HEK293 (cell line): Measurements from ENCODE around the gene CLEC16A.
A peak's percentile ranks its signal among the peaks of the same experiment; 100 is the strongest.

Experiments used
- CTCF ChIA-PET: fragments of 350-600 bp; formaldehyde crosslinking; extraction: SDS; loops from one replicate; lab custom pipeline; 2021; ENCODE audit warnings: antibody characterized with exemption; lab: Yijun Ruan, JAX
- POLR2A ChIA-PET: fragments of 300-600 bp; formaldehyde crosslinking; extraction: SDS; loops from one replicate; lab custom pipeline; 2020; ENCODE audit warnings: antibody characterized with exemption, inconsistent platforms; lab: Yijun Ruan, JAX
- H3K27ac ChIP-seq: fragments of 200-500 bp; sonication (Bioruptor generic); 2 replicates; pipeline ENCODE4 v1.5.1; 2014; ENCODE audit warnings: low read depth, low read length, control low read depth, inconsistent platforms; ENCODE audit errors: extremely low read depth
- H3K36me3 ChIP-seq, 2 experiments: fragments of 200-500 bp in 1 of 2; sonication (Bioruptor generic) in 1 of 2; 1 replicate in 1 of 2; 2 replicates in 1 of 2; pipeline ENCODE4 v1.5.1; 2014 to 2017; ENCODE audit warnings: inconsistent platforms in 2 of 2, low read length in 2 of 2; ENCODE audit not compliant: control insufficient read depth in 2 of 2, insufficient read depth in 1 of 2
- H3K4me1 ChIP-seq: fragments of 200-500 bp; sonication (Bioruptor generic); 2 replicates; pipeline ENCODE4 v1.5.1; 2014; ENCODE audit warnings: mild to moderate bottlenecking, low read length, inconsistent platforms; ENCODE audit not compliant: control insufficient read depth, insufficient read depth
- H3K4me3 ChIP-seq: 2 replicates; pipeline ENCODE4 v1.5.1; 2011; ENCODE audit warnings: low read depth, mild to moderate bottlenecking, control low read depth, low read length, moderate library complexity
- H3K9me3 ChIP-seq: fragments of 200-500 bp; sonication (Bioruptor generic); 2 replicates; pipeline ENCODE4 v1.5.1; 2014; ENCODE audit warnings: low read depth, low read length, inconsistent platforms; ENCODE audit not compliant: control insufficient read depth, insufficient read depth
- GLIS2 ChIP-seq: fragments of 450-650 bp; formaldehyde crosslinking; IDR thresholded peaks from 2 replicates; pipeline ENCODE4 v1.5.1; 2016; ENCODE audit warnings: missing biosample characterization, missing genetic modification characterization
- PRDM1 ChIP-seq: fragments of 450-650 bp; formaldehyde crosslinking; IDR thresholded peaks from 2 replicates; pipeline ENCODE4; 2016; ENCODE audit warnings: missing biosample characterization, missing genetic modification characterization
- REPIN1 ChIP-seq: fragments of 450-650 bp; formaldehyde crosslinking; IDR thresholded peaks from 2 replicates; pipeline ENCODE4 v1.5.1; 2017; ENCODE audit warnings: missing biosample characterization, missing genetic modification characterization, low read depth
- SETDB1 ChIP-seq: IDR thresholded peaks from one replicate; pipeline ENCODE4 v1.6.1; 2017; ENCODE audit warnings: mild to moderate bottlenecking, low read length, moderate library complexity, mixed read lengths; ENCODE audit not compliant: insufficient read length
- SP2 ChIP-seq: fragments of 450-650 bp; formaldehyde crosslinking; IDR thresholded peaks from 2 replicates; pipeline ENCODE4 v1.5.1; 2016; ENCODE audit warnings: missing biosample characterization, missing genetic modification characterization
- ZNF211 ChIP-seq: fragments of 450-650 bp; formaldehyde crosslinking; IDR thresholded peaks from 2 replicates; pipeline ENCODE4 v1.5.1; 2016; ENCODE audit warnings: low read depth, missing biosample characterization, missing genetic modification characterization
- ZNF426 ChIP-seq: fragments of 450-650 bp; formaldehyde crosslinking; IDR thresholded peaks from 2 replicates; pipeline ENCODE4 v1.5.1; 2017; ENCODE audit warnings: missing biosample characterization, missing genetic modification characterization, mild to moderate bottlenecking, inconsistent platforms, moderate library complexity
- ZNF514 ChIP-seq: fragments of 450-650 bp; formaldehyde crosslinking; IDR thresholded peaks from 2 replicates; pipeline ENCODE4 v1.5.1; 2016; ENCODE audit warnings: missing biosample characterization, missing genetic modification characterization
- ZNF548 ChIP-seq: fragments of 450-650 bp; formaldehyde crosslinking; IDR thresholded peaks from 2 replicates; pipeline ENCODE4 v1.5.1; 2016; ENCODE audit warnings: missing biosample characterization, missing genetic modification characterization
- ZNF561 ChIP-seq: fragments of 450-650 bp; IDR thresholded peaks from 2 replicates; pipeline ENCODE4 v1.5.1; 2018; ENCODE audit warnings: missing biosample characterization, missing genetic modification characterization, borderline replicate concordance
- ZNF624 ChIP-seq: fragments of 450-650 bp; formaldehyde crosslinking; IDR thresholded peaks from 2 replicates; pipeline ENCODE4 v1.5.1; 2017; ENCODE audit warnings: missing biosample characterization, missing genetic modification characterization
- ZNF654 ChIP-seq: fragments of 450-650 bp; formaldehyde crosslinking; IDR thresholded peaks from 2 replicates; pipeline ENCODE4 v1.5.1; 2016; ENCODE audit warnings: low read depth, missing biosample characterization, missing genetic modification characterization
- ZNF660 ChIP-seq: fragments of 450-650 bp; IDR thresholded peaks from 2 replicates; pipeline ENCODE4 v1.5.1; 2018; ENCODE audit warnings: missing biosample characterization, mild to moderate bottlenecking, missing genetic modification characterization
- TF ChIP-seq, protein P1 (sequence below): fragments of 450-650 bp; formaldehyde crosslinking; IDR thresholded peaks from 2 replicates; pipeline ENCODE4 v1.5.1; 2016; ENCODE audit warnings: missing biosample characterization, missing genetic modification characterization
- TF ChIP-seq, protein P2 (sequence below): fragments of 450-650 bp; formaldehyde crosslinking; IDR thresholded peaks from 2 replicates; pipeline ENCODE4 v1.5.1; 2016; ENCODE audit warnings: missing biosample characterization, missing genetic modification characterization
- TF ChIP-seq, protein P3 (sequence below): fragments of 450-650 bp; formaldehyde crosslinking; IDR thresholded peaks from 2 replicates; pipeline ENCODE4 v1.5.1; 2017; ENCODE audit warnings: missing biosample characterization, mild to moderate bottlenecking, missing genetic modification characterization, moderate library complexity
- TF ChIP-seq, protein P4 (sequence below): fragments of 450-650 bp; formaldehyde crosslinking; IDR thresholded peaks from 2 replicates; pipeline ENCODE4 v1.5.1; 2017; ENCODE audit warnings: missing biosample characterization, missing genetic modification characterization
- TF ChIP-seq, protein P5 (sequence below): fragments of 450-650 bp; formaldehyde crosslinking; IDR thresholded peaks from 2 replicates; pipeline ENCODE4 v1.5.1; 2016; ENCODE audit warnings: missing biosample characterization, missing genetic modification characterization

Gene CLEC16A

DNA sequence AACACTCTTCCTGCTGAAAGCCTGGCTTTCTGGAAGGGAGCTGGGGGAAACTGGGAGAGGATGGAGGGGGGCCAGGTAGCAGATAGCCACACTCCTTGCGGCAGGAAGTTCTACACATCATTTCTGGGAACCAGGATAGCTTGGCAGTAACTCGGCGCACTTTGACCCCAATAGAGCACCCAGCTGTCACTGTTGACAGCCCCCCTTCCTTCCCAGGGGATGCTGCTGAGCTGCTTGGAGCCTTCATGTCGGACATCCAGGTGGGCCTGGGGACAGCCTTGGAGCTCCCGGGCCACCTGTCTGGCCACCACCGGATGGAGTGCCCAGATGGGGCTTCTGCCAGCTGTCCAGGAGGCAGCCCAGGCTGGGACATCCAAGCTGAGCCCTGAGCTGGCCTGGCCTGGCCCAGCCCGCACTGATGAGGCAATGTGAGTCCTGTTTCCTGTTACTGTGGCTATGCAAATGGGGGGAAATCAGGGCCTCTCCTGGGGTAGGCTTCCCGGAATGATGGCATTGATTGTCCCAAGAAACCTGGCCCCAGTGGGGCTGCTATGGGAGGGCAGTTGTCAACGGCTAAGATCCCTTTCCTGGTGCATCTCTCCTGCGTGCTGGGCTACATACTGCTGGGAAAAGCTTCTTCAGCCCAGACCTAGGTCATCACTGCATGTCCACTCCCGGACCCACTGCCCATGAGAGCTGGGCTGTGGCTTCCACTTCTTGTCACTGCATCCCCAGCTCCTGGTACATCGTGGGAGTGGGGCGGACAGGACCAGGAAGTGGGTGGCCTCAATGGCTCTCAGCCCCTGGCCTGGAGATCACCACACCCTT lies 261.6 kb downstream of the CLEC16A start (continued):
- TF ChIP-seq, protein P1, sequence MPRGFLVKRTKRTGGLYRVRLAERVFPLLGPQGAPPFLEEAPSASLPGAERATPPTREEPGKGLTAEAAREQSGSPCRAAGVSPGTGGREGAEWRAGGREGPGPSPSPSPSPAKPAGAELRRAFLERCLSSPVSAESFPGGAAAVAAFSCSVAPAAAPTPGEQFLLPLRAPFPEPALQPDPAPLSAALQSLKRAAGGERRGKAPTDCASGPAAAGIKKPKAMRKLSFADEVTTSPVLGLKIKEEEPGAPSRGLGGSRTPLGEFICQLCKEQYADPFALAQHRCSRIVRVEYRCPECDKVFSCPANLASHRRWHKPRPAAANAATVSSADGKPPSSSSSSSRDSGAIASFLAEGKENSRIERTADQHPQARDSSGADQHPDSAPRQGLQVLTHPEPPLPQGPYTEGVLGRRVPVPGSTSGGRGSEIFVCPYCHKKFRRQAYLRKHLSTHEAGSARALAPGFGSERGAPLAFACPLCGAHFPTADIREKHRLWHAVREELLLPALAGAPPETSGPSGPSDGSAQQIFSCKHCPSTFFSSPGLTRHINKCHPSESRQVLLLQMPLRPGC (tag by site-specific recombination) = no peak
- no peak for TF ChIP-seq ZNF660
- TF ChIP-seq GLIS2 (tag by site-specific recombination) = no peak

DNA sequence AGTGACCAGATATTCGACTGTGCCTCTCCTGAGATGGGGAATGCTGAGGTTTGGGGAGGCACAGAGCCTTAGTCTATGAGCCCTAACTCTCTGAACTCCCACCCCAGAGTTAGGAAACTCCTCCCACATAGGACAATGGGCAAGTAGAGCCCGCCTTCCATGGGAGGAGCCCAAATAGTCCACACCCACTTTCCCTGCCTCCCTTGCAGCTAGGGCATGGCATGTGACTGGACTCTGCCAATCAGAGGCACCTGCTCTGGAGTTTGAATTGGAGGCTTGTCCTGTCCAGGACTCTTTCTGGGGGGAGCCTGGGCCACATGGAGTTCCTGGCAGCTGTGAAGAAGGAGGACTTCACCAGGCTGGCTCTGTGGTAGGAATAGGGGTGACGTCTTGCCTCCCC lies 263.3 kb downstream of the CLEC16A start:
- CTCF ChIA-PET = interaction anchor here (3.0 kb wide), 1 partner anchor 10 kb away, joined by 10 read pairs; no protein-coding TSS in a partner anchor

DNA sequence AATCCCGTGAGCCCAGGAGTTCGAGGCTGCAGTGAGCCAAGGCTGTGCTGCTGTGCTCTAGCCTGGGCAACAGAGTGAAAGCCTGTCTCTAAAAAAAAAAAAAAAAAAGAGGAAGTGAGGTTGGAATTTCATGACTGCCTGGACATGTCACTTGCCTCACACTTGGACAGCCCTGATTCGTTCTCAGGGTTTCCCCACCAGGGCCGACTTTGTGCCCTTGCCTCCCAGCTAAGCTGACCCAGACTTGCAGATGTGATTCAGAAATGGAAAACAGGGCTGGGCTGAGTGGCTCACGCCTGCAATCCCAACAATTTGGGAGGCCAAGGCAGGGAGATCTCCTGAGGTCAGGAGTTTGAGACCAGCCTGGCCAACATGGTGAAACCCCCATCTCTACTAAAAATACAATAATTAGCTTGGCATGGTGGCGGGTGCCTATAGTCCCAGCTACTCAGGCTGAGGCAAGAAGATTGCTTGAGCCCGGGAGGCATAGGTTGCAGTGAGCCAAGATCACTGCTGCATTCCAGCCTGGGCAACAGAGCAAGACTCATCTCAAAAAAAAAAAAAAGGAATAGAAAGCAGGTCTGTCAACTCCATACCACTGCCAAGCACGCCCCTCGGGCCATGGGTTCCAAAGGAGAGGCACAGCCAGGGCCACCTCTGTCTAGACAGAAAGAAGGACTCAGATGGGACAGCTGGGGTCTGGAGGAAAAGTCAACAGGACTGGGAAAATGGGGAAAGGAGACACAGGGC lies 264.7 kb downstream of the CLEC16A start:
- POLR2A ChIA-PET = no interaction called here
- CTCF ChIA-PET = interaction anchor here (3.0 kb wide), 1 partner anchor 9 kb away, joined by 10 read pairs; no protein-coding TSS in a partner anchor

More for the DNA sequence above, 263.3 kb downstream of the CLEC16A start:
- TF ChIP-seq, protein P2, sequence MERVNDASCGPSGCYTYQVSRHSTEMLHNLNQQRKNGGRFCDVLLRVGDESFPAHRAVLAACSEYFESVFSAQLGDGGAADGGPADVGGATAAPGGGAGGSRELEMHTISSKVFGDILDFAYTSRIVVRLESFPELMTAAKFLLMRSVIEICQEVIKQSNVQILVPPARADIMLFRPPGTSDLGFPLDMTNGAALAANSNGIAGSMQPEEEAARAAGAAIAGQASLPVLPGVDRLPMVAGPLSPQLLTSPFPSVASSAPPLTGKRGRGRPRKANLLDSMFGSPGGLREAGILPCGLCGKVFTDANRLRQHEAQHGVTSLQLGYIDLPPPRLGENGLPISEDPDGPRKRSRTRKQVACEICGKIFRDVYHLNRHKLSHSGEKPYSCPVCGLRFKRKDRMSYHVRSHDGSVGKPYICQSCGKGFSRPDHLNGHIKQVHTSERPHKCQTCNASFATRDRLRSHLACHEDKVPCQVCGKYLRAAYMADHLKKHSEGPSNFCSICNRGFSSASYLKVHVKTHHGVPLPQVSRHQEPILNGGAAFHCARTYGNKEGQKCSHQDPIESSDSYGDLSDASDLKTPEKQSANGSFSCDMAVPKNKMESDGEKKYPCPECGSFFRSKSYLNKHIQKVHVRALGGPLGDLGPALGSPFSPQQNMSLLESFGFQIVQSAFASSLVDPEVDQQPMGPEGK (tag by site-specific recombination) = no peak
- TF ChIP-seq SETDB1 (peak; percentile 14), SP2 (0 out of 2 replicates have a peak, but pooled peaks have one; percentile 12)
- POLR2A ChIA-PET = no interaction called here
- no peaks in the 10 kb centered on the region for H3K4me1 ChIP-seq
- no peak overlapping the region for H3K4me3 ChIP-seq
- no peaks in the 10 kb centered on the region for H3K36me3 ChIP-seq
- H3K9me3 ChIP-seq = no peaks in the 10 kb centered on the region
- H3K27ac ChIP-seq = no peak overlapping the region

More for the DNA sequence above, 264.7 kb downstream of the CLEC16A start:
- H3K4me3 ChIP-seq = no peak overlapping the region
- TF ChIP-seq ZNF514 (tag by site-specific recombination) (no peak), ZNF548 (no peak), ZNF426 (no peak), ZNF211 (tag by site-specific recombination) (no peak), ZNF561 (tag by site-specific recombination) (no peak), PRDM1 (tag by site-specific recombination) (no peak), ZNF624 (tag by site-specific recombination) (no peak), REPIN1 (tag by site-specific recombination) (no peak), ZNF654 (tag by site-specific recombination) (no peak)
- TF ChIP-seq, protein P3, sequence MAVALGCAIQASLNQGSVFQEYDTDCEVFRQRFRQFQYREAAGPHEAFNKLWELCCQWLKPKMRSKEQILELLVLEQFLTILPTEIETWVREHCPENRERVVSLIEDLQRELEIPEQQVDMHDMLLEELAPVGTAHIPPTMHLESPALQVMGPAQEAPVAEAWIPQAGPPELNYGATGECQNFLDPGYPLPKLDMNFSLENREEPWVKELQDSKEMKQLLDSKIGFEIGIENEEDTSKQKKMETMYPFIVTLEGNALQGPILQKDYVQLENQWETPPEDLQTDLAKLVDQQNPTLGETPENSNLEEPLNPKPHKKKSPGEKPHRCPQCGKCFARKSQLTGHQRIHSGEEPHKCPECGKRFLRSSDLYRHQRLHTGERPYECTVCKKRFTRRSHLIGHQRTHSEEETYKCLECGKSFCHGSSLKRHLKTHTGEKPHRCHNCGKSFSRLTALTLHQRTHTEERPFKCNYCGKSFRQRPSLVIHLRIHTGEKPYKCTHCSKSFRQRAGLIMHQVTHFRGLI (tag by site-specific recombination) = no peak
- TF ChIP-seq, protein P4, sequence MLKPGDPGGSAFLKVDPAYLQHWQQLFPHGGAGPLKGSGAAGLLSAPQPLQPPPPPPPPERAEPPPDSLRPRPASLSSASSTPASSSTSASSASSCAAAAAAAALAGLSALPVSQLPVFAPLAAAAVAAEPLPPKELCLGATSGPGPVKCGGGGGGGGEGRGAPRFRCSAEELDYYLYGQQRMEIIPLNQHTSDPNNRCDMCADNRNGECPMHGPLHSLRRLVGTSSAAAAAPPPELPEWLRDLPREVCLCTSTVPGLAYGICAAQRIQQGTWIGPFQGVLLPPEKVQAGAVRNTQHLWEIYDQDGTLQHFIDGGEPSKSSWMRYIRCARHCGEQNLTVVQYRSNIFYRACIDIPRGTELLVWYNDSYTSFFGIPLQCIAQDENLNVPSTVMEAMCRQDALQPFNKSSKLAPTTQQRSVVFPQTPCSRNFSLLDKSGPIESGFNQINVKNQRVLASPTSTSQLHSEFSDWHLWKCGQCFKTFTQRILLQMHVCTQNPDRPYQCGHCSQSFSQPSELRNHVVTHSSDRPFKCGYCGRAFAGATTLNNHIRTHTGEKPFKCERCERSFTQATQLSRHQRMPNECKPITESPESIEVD = no peak
- TF ChIP-seq, protein P5, sequence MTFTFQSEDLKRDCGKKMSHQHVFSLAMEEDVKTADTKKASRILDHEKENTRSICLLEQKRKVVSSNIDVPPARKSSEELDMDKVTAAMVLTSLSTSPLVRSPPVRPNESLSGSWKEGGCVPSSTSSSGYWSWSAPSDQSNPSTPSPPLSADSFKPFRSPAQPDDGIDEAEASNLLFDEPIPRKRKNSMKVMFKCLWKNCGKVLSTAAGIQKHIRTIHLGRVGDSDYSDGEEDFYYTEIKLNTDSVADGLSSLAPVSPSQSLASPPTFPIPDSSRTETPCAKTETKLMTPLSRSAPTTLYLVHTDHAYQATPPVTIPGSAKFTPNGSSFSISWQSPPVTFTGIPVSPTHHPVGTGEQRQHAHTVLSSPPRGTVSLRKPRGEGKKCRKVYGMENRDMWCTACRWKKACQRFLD = no peak
- H3K9me3 ChIP-seq = no peaks in the 10 kb centered on the region
- no peak overlapping the region for H3K27ac ChIP-seq
- H3K4me1 ChIP-seq = no peaks in the 10 kb centered on the region
- H3K36me3 ChIP-seq = no peaks in the 10 kb centered on the region
